Neural cell (in vitro differentiated cells): ENCODE results near the gene AATK. TPM values are rescaled to one million over a fixed set of nuclear protein-coding genes. Genes with fewer than 3 reads are reported as not detected.

Experiments
- H2AFZ ChIP-seq: fragments of 200-600, 300-800 bp; sonication (generic), shearing (Covaris generic); 2 replicates; pipeline ENCODE4 v1.6.0; 2014; ENCODE audit warnings: low read depth, mild to moderate bottlenecking, antibody characterized with exemption, low read length, moderate library complexity
- H3F3A ChIP-seq: fragments of 200-600 bp; shearing (Covaris generic); 2 replicates; pipeline ENCODE4 v1.6.1; 2016; ENCODE audit warnings: mild to moderate bottlenecking, moderate library complexity, mixed read lengths, antibody characterized with exemption, low read length; ENCODE audit not compliant: insufficient read depth, poor library complexity, severe bottlenecking
- H3K27ac ChIP-seq: fragments of 200-600, 300-800 bp; sonication (generic), shearing (Covaris generic); 2 replicates; pipeline ENCODE4 v1.5.1; 2014; ENCODE audit warnings: mild to moderate bottlenecking, low read length, moderate library complexity
- H3K27me3 ChIP-seq: fragments of 300-800, 200-600 bp; sonication (generic), shearing (Covaris generic); 2 replicates; pipeline ENCODE4 v1.6.0; 2014; ENCODE audit warnings: mild to moderate bottlenecking, low read depth, low read length, moderate library complexity; ENCODE audit not compliant: insufficient read depth
- H3K36me3 ChIP-seq: fragments of 300-800, 200-600 bp; sonication (generic), shearing (Covaris generic); 2 replicates; pipeline ENCODE4 v1.5.1; 2014; ENCODE audit warnings: mild to moderate bottlenecking, antibody characterized with exemption, low read length, moderate library complexity; ENCODE audit not compliant: insufficient read depth
- H3K4me2 ChIP-seq: fragments of 300-800, 200-600 bp; sonication (generic), shearing (Covaris generic); 2 replicates; pipeline ENCODE4 v1.6.0; 2014; ENCODE audit warnings: mild to moderate bottlenecking, low read length
- H3K4me3 ChIP-seq: fragments of 300-800, 200-600 bp; sonication (generic), shearing (Covaris generic); 2 replicates; pipeline ENCODE4 v1.5.1; 2014; ENCODE audit warnings: mild to moderate bottlenecking, low read length, moderate library complexity
- H3K79me2 ChIP-seq: fragments of 200-600 bp; shearing (Covaris generic); replicated peaks from 2 replicates; pipeline ENCODE4 v1.6.0; 2014; ENCODE audit warnings: mild to moderate bottlenecking, low read length, moderate library complexity; ENCODE audit not compliant: insufficient read depth
- H3K9ac ChIP-seq: fragments of 300-800, 200-600 bp; sonication (generic), shearing (Covaris generic); 2 replicates; pipeline ENCODE4 v1.6.1; 2016; ENCODE audit warnings: mild to moderate bottlenecking, low read length, mixed read lengths
- H3K9me2 ChIP-seq: fragments of 200-600 bp; shearing (Covaris generic); 2 replicates; pipeline ENCODE4 v1.6.1; 2016; ENCODE audit warnings: mild to moderate bottlenecking, low read length, mixed read lengths; ENCODE audit not compliant: insufficient read depth
- H3K9me3 ChIP-seq: fragments of 200-600, 300-800 bp; sonication (generic), shearing (Covaris generic); 2 replicates; pipeline ENCODE4 v1.6.1; 2016; ENCODE audit warnings: mild to moderate bottlenecking, mixed run types, low read length, moderate library complexity, mixed read lengths
- H4K20me1 ChIP-seq: fragments of 200-600 bp; shearing (Covaris generic); 2 replicates; pipeline ENCODE4 v1.6.1; 2016; ENCODE audit warnings: mild to moderate bottlenecking, mixed run types; ENCODE audit not compliant: insufficient read depth
- CTCF ChIP-seq: fragments of 450-650 bp; IDR thresholded peaks from 2 replicates; pipeline ENCODE4 v1.5.1; 2014; ENCODE audit warnings: antibody characterized with exemption, mild to moderate bottlenecking, moderate library complexity; ENCODE audit not compliant: poor library complexity, severe bottlenecking
- EP300 ChIP-seq: fragments of 450-650 bp; conservative IDR thresholded peaks from 2 replicates; pipeline ENCODE4 v1.6.1; 2014; ENCODE audit warnings: antibody characterized with exemption, mild to moderate bottlenecking, moderate library complexity; ENCODE audit not compliant: poor library complexity, severe bottlenecking
- EZH2 ChIP-seq: fragments of 200-600, 300-800 bp; shearing (Covaris generic), sonication (generic); IDR thresholded peaks from 2 replicates; pipeline ENCODE4 v1.6.1; 2014; ENCODE audit warnings: antibody characterized with exemption, low read length, borderline replicate concordance, mild to moderate bottlenecking; ENCODE audit not compliant: insufficient read depth, poor library complexity, severe bottlenecking
- MXI1 ChIP-seq: fragments of 450-650 bp; conservative IDR thresholded peaks from 2 replicates; pipeline ENCODE4 v1.6.1; 2014; ENCODE audit warnings: antibody characterized with exemption, mild to moderate bottlenecking; ENCODE audit not compliant: poor library complexity, severe bottlenecking
- POLR2AphosphoS5 ChIP-seq: IDR thresholded peaks from 2 replicates; pipeline ENCODE4 v1.6.1; 2012
- RAD21 ChIP-seq: fragments of 450-650 bp; conservative IDR thresholded peaks from 2 replicates; pipeline ENCODE4 v1.6.1; 2014; ENCODE audit warnings: antibody characterized with exemption, mild to moderate bottlenecking, moderate library complexity
- REST ChIP-seq: IDR thresholded peaks from 2 replicates; pipeline ENCODE4 v1.6.1; 2012; ENCODE audit warnings: borderline replicate concordance
- SMC3 ChIP-seq: fragments of 450-650 bp; conservative IDR thresholded peaks from 2 replicates; pipeline ENCODE4 v1.6.1; 2014; ENCODE audit warnings: antibody characterized with exemption, mild to moderate bottlenecking, moderate library complexity; ENCODE audit not compliant: poor library complexity
- TAF1 ChIP-seq: IDR thresholded peaks from 2 replicates; pipeline ENCODE4 v1.6.1; 2012; ENCODE audit warnings: low read depth
- polyA plus RNA-seq: library from polyadenylated mRNA; depleted of rRNA; stranded (reverse); fragments of >200 nt; gene quantifications from 2 replicates; pipeline ENCODE4 v1.2.3, GENCODE V29; 2014

The AATK gene
- polyA plus RNA-seq, 1 donor from 2014 or later, result 11.1 TPM

GRCh38 chr17:81083125-81083765, 82.8 kb downstream of the AATK start:
- Histone ChIP-seq H2AFZ (no peak overlapping the region), H3K9me3 (no peaks in the 10 kb centered on the region), H3F3A (no peaks in the 10 kb centered on the region), H4K20me1 (no peaks in the 10 kb centered on the region), H3K9me2 (no peaks in the 10 kb centered on the region), H3K27me3 (no peaks in the 10 kb centered on the region), H3K4me3 (no peak overlapping the region), H3K79me2 (no peaks in the 10 kb centered on the region), H3K4me2 (no peak overlapping the region), H3K36me3 (no peaks in the 10 kb centered on the region), H3K9ac (no peak overlapping the region), H3K27ac (no peak overlapping the region)
- TF ChIP-seq EZH2 (no peak), TAF1 (no peak), EP300 (no peak), REST (no peak), CTCF (no peak), RAD21 (no peak), MXI1 (no peak), SMC3 (no peak), POLR2AphosphoS5 (no peak)

GRCh38 chr17:81082177-81083073, 83.6 kb downstream of the AATK start:
- H3K9me2 ChIP-seq, result no peaks in the 10 kb centered on the region
- no peak overlapping the region for H3K4me3 ChIP-seq
- no peaks in the 10 kb centered on the region for H3K9me3 ChIP-seq
- no peaks in the 10 kb centered on the region for H3K27me3 ChIP-seq
- no peaks in the 10 kb centered on the region for H4K20me1 ChIP-seq
- H3K9ac ChIP-seq, result no peak overlapping the region
- no peaks in the 10 kb centered on the region for H3K79me2 ChIP-seq
- H3K36me3 ChIP-seq, result no peaks in the 10 kb centered on the region
- H3K4me2 ChIP-seq, result no peak overlapping the region
- H3F3A ChIP-seq, result no peaks in the 10 kb centered on the region
- no peak for TF ChIP-seq EZH2
- TF ChIP-seq RAD21, result no peak
- TF ChIP-seq MXI1, result no peak
- TF ChIP-seq EP300, result no peak
- no peak for TF ChIP-seq CTCF
- no peak for TF ChIP-seq POLR2AphosphoS5
- no peak for TF ChIP-seq TAF1
- TF ChIP-seq REST, result no peak
- TF ChIP-seq SMC3, result no peak
- no peak overlapping the region for H3K27ac ChIP-seq
- H2AFZ ChIP-seq, result no peak overlapping the region
